Natural killer cell treated with Interleukin-12 subunit alpha and Interleukin-12 subunit beta and Interleukin-15 and Interleukin-18, amount 100 ng/mL, for 72 hours (primary cell): Measurements from ENCODE around the gene MRPL51. TPM values are rescaled to one million over a fixed set of nuclear protein-coding genes. Genes with fewer than 3 reads are reported as not detected.

Source experiments
- ATAC-seq, 2 donors: fragments of 150-1000 bp; cut with Tn5 transposase in 1 of 2; sonication (Bioruptor Pico), chemical (Tn5 transposase) in 1 of 2; 2 replicates each; pipeline ENCODE4 v1.10.0; 2021
- DNase-seq: peaks from one replicate; pipeline ENCODE4 v3.0.0; 2022; ENCODE audit warnings: low spot score
- H3K27ac Mint-ChIP-seq, 2 donors: 1 replicate in 1 of 2; 2 replicates in 1 of 2; pipeline ENCODE4 v1.8.0; 2022; ENCODE audit warnings: mixed read lengths in 2 of 2, mild to moderate bottlenecking in 1 of 2, moderate library complexity in 1 of 2
- H3K27me3 Mint-ChIP-seq, 2 donors: 1 replicate in 1 of 2; 2 replicates in 1 of 2; pipeline ENCODE4 v1.8.0; 2022; ENCODE audit warnings: mixed read lengths in 2 of 2
- H3K36me3 Mint-ChIP-seq: one replicate; pipeline ENCODE4 v1.8.0; 2022; ENCODE audit warnings: mixed read lengths
- H3K4me1 Mint-ChIP-seq, 2 donors: 1 replicate in 1 of 2; 2 replicates in 1 of 2; pipeline ENCODE4 v1.8.0; 2022; ENCODE audit warnings: low read depth in 2 of 2, mixed read lengths in 2 of 2, mild to moderate bottlenecking in 1 of 2
- H3K4me3 Mint-ChIP-seq: one replicate; pipeline ENCODE4 v1.8.0; 2022; ENCODE audit warnings: mixed read lengths
- H3K9me3 Mint-ChIP-seq: 2 replicates; pipeline ENCODE4 v1.8.0; 2022; ENCODE audit warnings: mixed read lengths
- total RNA-seq, 2 donors: library from RNA; stranded (reverse); gene quantifications; one replicate each; pipeline ENCODE4 v1.2.3, GENCODE V29; 2022

MRPL51 gene
- total RNA-seq, 2 donors from 2014 or later, result 200 to 217 TPM

- Mint-ChIP-seq H3K36me3 (peaks cover 27% of the 10 kb centered on the region), H3K4me1 (peaks cover 81 to 83% of the 10 kb centered on the region in 2 donors), H3K4me3 (no peak overlapping the region), H3K27ac (peak overlapping the region; percentile 97), H3K9me3 (no peaks in the 10 kb centered on the region), H3K27me3 (no peaks in the 10 kb centered on the region)
- ATAC-seq, result no peak
- DNase-seq, result no peak
Measured at GRCh38 chr12:6466184-6466573, 26.9 kb downstream of the MRPL51 start.

GRCh38 chr12:6465467-6466183 lies 27.4 kb downstream of the MRPL51 start:
- ATAC-seq (no peak), DNase-seq (no peak)
- Mint-ChIP-seq H3K36me3 (peaks cover 32% of the 10 kb centered on the region), H3K4me3 (peak overlapping the region; percentile 13), H3K27me3 (no peaks in the 10 kb centered on the region), H3K4me1 (peaks cover 84 to 85% of the 10 kb centered on the region in 2 donors), H3K9me3 (no peaks in the 10 kb centered on the region), H3K27ac (peak overlapping the region; percentile 97)

- no peaks in the 10 kb centered on the region for H3K9me3 Mint-ChIP-seq
- H3K27ac Mint-ChIP-seq, result peak overlapping the region; percentile 97
- H3K4me3 Mint-ChIP-seq, result peak overlapping the region; percentile 37
- no peak for DNase-seq
- H3K27me3 Mint-ChIP-seq, result no peaks in the 10 kb centered on the region
- H3K36me3 Mint-ChIP-seq, result peaks cover 33% of the 10 kb centered on the region
- H3K4me1 Mint-ChIP-seq, result peaks cover 82 to 83% of the 10 kb centered on the region in 2 donors
- no peak for ATAC-seq
Measured at GRCh38 chr12:6464531-6464930, 28.5 kb downstream of the MRPL51 start.

GRCh38 chr12:6463858-6464257 lies 29.2 kb downstream of the MRPL51 start:
- no peak for DNase-seq
- Mint-ChIP-seq H3K36me3 (peaks cover 39% of the 10 kb centered on the region), H3K27ac (peak overlapping the region; percentile 97)

GRCh38 chr12:6463216-6463615 lies 29.8 kb downstream of the MRPL51 start:
- H3K27me3 Mint-ChIP-seq, result no peaks in the 10 kb centered on the region
- peak overlapping the region; percentile 84 for H3K4me3 Mint-ChIP-seq
- no peaks in the 10 kb centered on the region for H3K9me3 Mint-ChIP-seq
- DNase-seq, result no peak
- H3K36me3 Mint-ChIP-seq, result peaks cover 45% of the 10 kb centered on the region
- peaks cover 77 to 81% of the 10 kb centered on the region in 2 donors for H3K4me1 Mint-ChIP-seq
- no peak for ATAC-seq
- peak overlapping the region; percentile 97 for H3K27ac Mint-ChIP-seq

More at GRCh38 chr12:6463858-6464257, 29.2 kb downstream of the MRPL51 start:
- peaks cover 78 to 83% of the 10 kb centered on the region in 2 donors for H3K4me1 Mint-ChIP-seq
- H3K27me3 Mint-ChIP-seq, result no peaks in the 10 kb centered on the region
- H3K4me3 Mint-ChIP-seq, result peak overlapping the region; percentile 84
- no peak for ATAC-seq
- H3K9me3 Mint-ChIP-seq, result no peaks in the 10 kb centered on the region

- Mint-ChIP-seq H3K4me1 (peaks cover 71 to 77% of the 10 kb centered on the region in 2 donors), H3K27ac (peak overlapping the region; percentile 97), H3K4me3 (peak overlapping the region; percentile 84), H3K9me3 (no peaks in the 10 kb centered on the region), H3K36me3 (peaks cover 45% of the 10 kb centered on the region), H3K27me3 (no peaks in the 10 kb centered on the region)
- ATAC-seq (peak; percentile 59 to 71), DNase-seq (no peak)
Measured at GRCh38 chr12:6462234-6462995, 30.6 kb downstream of the MRPL51 start.

- H3K27me3 Mint-ChIP-seq, result no peaks in the 10 kb centered on the region
- no peaks in the 10 kb centered on the region for H3K9me3 Mint-ChIP-seq
- ATAC-seq (peak; percentile 95 to 97), DNase-seq (peak; percentile 92)
- peak overlapping the region; percentile 97 for H3K27ac Mint-ChIP-seq
- peak overlapping the region; percentile 84 for H3K4me3 Mint-ChIP-seq
- H3K4me1 Mint-ChIP-seq, result peaks cover 64 to 69% of the 10 kb centered on the region in 2 donors
- peaks cover 45% of the 10 kb centered on the region for H3K36me3 Mint-ChIP-seq
Measured at GRCh38 chr12:6461401-6462233, 31.4 kb downstream of the MRPL51 start.

GRCh38 chr12:6460751-6461371 lies 32.2 kb downstream of the MRPL51 start:
- H3K9me3 Mint-ChIP-seq, result no peaks in the 10 kb centered on the region
- no peak for DNase-seq
- no peaks in the 10 kb centered on the region for H3K27me3 Mint-ChIP-seq
- H3K27ac Mint-ChIP-seq, result peak overlapping the region; percentile 97
- peaks cover 45% of the 10 kb centered on the region for H3K36me3 Mint-ChIP-seq
- peak; percentile 2 to 12 for ATAC-seq
- H3K4me1 Mint-ChIP-seq, result peaks cover 58 to 62% of the 10 kb centered on the region in 2 donors
- peak overlapping the region; percentile 84 for H3K4me3 Mint-ChIP-seq

- DNase-seq, result no peak
- Mint-ChIP-seq H3K4me3 (no peak overlapping the region), H3K36me3 (peaks cover 39% of the 10 kb centered on the region)
Measured at GRCh38 chr12:6459004-6459337, 34.1 kb downstream of the MRPL51 start.

GRCh38 chr12:6458281-6459003 lies 34.6 kb downstream of the MRPL51 start:
- H3K9me3 Mint-ChIP-seq, result no peaks in the 10 kb centered on the region
- peak overlapping the region; percentile 34 to 43 for H3K27ac Mint-ChIP-seq
- no peak for ATAC-seq

More at GRCh38 chr12:6459004-6459337, 34.1 kb downstream of the MRPL51 start:
- no peaks in the 10 kb centered on the region for H3K27me3 Mint-ChIP-seq
- H3K27ac Mint-ChIP-seq, result peak overlapping the region; percentile 34 to 43
- no peaks in the 10 kb centered on the region for H3K9me3 Mint-ChIP-seq
- ATAC-seq, result no peak
- peaks cover 45 to 53% of the 10 kb centered on the region in 2 donors for H3K4me1 Mint-ChIP-seq

GRCh38 chr12:6457220-6457945 lies 35.7 kb downstream of the MRPL51 start:
- DNase-seq (no peak), ATAC-seq (no peak)
- H3K4me1 Mint-ChIP-seq, result peaks cover 40 to 50% of the 10 kb centered on the region in 2 donors
- peak overlapping the region; percentile 19 to 59 for H3K27ac Mint-ChIP-seq
- H3K9me3 Mint-ChIP-seq, result no peaks in the 10 kb centered on the region
- peaks cover 38% of the 10 kb centered on the region for H3K36me3 Mint-ChIP-seq
- H3K27me3 Mint-ChIP-seq, result no peaks in the 10 kb centered on the region
- no peak overlapping the region for H3K4me3 Mint-ChIP-seq

More at GRCh38 chr12:6458281-6459003, 34.6 kb downstream of the MRPL51 start:
- Mint-ChIP-seq H3K27me3 (no peaks in the 10 kb centered on the region), H3K36me3 (peaks cover 39% of the 10 kb centered on the region), H3K4me3 (no peak overlapping the region), H3K4me1 (peaks cover 42 to 52% of the 10 kb centered on the region in 2 donors)
- no peak for DNase-seq

GRCh38 chr12:6452944-6453630 lies 40.0 kb downstream of the MRPL51 start:
- ATAC-seq, result peak in 1 of 2 donors; percentile 58
- H3K36me3 Mint-ChIP-seq, result peaks cover 11% of the 10 kb centered on the region
- no peaks in the 10 kb centered on the region for H3K27me3 Mint-ChIP-seq
- peak overlapping the region; percentile 100 for H3K27ac Mint-ChIP-seq
- peaks cover 31 to 38% of the 10 kb centered on the region in 2 donors for H3K4me1 Mint-ChIP-seq
- H3K4me3 Mint-ChIP-seq, result peak overlapping the region; percentile 100
- no peaks in the 10 kb centered on the region for H3K9me3 Mint-ChIP-seq
- DNase-seq, result no peak
